Aorta (tissue), 5 donors: Measurements from ENCODE around the gene COL16A1. TPM values are rescaled to one million over a fixed set of nuclear protein-coding genes. Genes with fewer than 3 reads are reported as not detected.

Experiments used
- ATAC-seq: fragments of 200-7000 bp; cut with Tn5 transposase; one replicate; pipeline ENCODE4 v1.9.1; 2022; ENCODE audit warnings: moderate library complexity; ENCODE audit not compliant: low FRiP score
- DNase-seq, 2 donors: peaks; one replicate each; pipeline ENCODE4 v3.0.0-alpha.2; 2020
- H3K27ac ChIP-seq, 2 donors: one replicate each; pipeline ENCODE4 v1.5.1; 2013; ENCODE audit warnings: low read length in 2 of 2, mild to moderate bottlenecking in 2 of 2, moderate library complexity in 2 of 2, control low read depth in 1 of 2, inconsistent platforms in 1 of 2, low read depth in 1 of 2
- H3K27me3 ChIP-seq, 2 donors: one replicate each; pipeline ENCODE4 v1.6.1; 2013; ENCODE audit warnings: control low read depth in 1 of 2, low read length in 1 of 2, mild to moderate bottlenecking in 1 of 2, moderate library complexity in 1 of 2; ENCODE audit not compliant: insufficient read depth in 2 of 2, control insufficient read depth in 1 of 2
- H3K36me3 ChIP-seq, 2 donors: one replicate each; pipeline ENCODE4 v1.6.1; 2013; ENCODE audit warnings: control low read depth in 1 of 2, low read length in 1 of 2, mild to moderate bottlenecking in 1 of 2; ENCODE audit not compliant: insufficient read depth in 2 of 2, control insufficient read depth in 1 of 2
- H3K4me1 ChIP-seq, 2 donors: one replicate each; pipeline ENCODE4 v1.6.1; 2013; ENCODE audit warnings: low read length in 2 of 2, control low read depth in 1 of 2, mild to moderate bottlenecking in 1 of 2, moderate library complexity in 1 of 2; ENCODE audit not compliant: insufficient read depth in 2 of 2, control insufficient read depth in 1 of 2
- H3K4me3 ChIP-seq, 2 donors: one replicate each; pipeline ENCODE4 v1.5.1; 2013; ENCODE audit warnings: low read length in 2 of 2, control low read depth in 1 of 2, mild to moderate bottlenecking in 1 of 2
- H3K9me3 ChIP-seq: one replicate; pipeline ENCODE4 v1.6.1; 2013; ENCODE audit warnings: mild to moderate bottlenecking, low read length; ENCODE audit not compliant: control insufficient read depth
- WGBS, 2 donors: extraction: QIAGEN DNeasy Blood & Tissue Kit; methylation state at CpG; one replicate each; pipeline ENCODE4 v1.1.7; 2013; 5-methylcytosine and 5-hydroxymethylcytosine counted together
- intact Hi-C, 2 donors: fragments of 100-400 bp; cut with DNase I; formaldehyde crosslinking; loops; one replicate each; pipeline versions ENCODE4 v1.14.2 to v1.15.0; 2022
- polyA plus RNA-seq, 2 donors: library from polyadenylated mRNA; stranded (reverse); fragments of 200-250 nt; gene quantifications; one replicate each; pipeline ENCODE4 v1.2.3, GENCODE V29; 2013
- total RNA-seq, 2 donors: library from RNA; stranded (reverse); fragmentation: NEBNext Ultra II Directional; extraction: Animal tissue kit (Norgen Biotek cat#: 25700); gene quantifications; one replicate each; pipeline ENCODE4 v1.2.1, GENCODE V29; 2021
- donor health status: healthy with polysubstance abuse.
- donor health status: Bipolar disorder and iron deficiency.
- donor health status: DM: no; HTN: no; CAD: no.
- donor health status: DM: no; HTN: no; CAD: no.
- donor health status: DM: yes; HTN: yes; CAD: no.

Gene COL16A1
- total and polyA plus RNA-seq, 4 donors, result 39.8 to 358 (median 130) TPM

- peaks cover 7 to 9% of the 10 kb centered on the region in 2 donors for H3K4me1 ChIP-seq
- ATAC-seq (no peak), DNase-seq (no peak)
- H3K36me3 ChIP-seq, result no peaks in the 10 kb centered on the region
- 4 to 6% methylated on average over 18 of the region's 18 CpGs for WGBS, 2 donors
- peak overlapping the region; percentile 49 to 52 for H3K4me3 ChIP-seq
- no peaks in the 10 kb centered on the region for H3K9me3 ChIP-seq
- intact Hi-C loops, result loop anchor here in 1 of 2 donors (1.0 kb wide), 1 partner anchor 76 kb away; no protein-coding TSS in a partner anchor
- H3K27ac ChIP-seq, result peak overlapping the region; percentile 24 to 93
- no peaks in the 10 kb centered on the region for H3K27me3 ChIP-seq
Measured at GRCh38 chr1:31643976-31644559, 59.7 kb downstream of the COL16A1 start.

GRCh38 chr1:31642897-31643296 lies 60.9 kb downstream of the COL16A1 start:
- Histone ChIP-seq H3K4me3 (no peak overlapping the region), H3K36me3 (no peaks in the 10 kb centered on the region), H3K27ac (no peak overlapping the region), H3K27me3 (no peaks in the 10 kb centered on the region), H3K9me3 (no peaks in the 10 kb centered on the region), H3K4me1 (peaks cover 3 to 7% of the 10 kb centered on the region in 2 donors)
- DNase-seq, result no peak
- intact Hi-C loops, result no loop called here
- WGBS, 2 donors, result 70 to 81% methylated on average over 3 of the region's 3 CpGs
- no peak for ATAC-seq

GRCh38 chr1:31642366-31642765 lies 61.5 kb downstream of the COL16A1 start:
- intact Hi-C loops, result no loop called here
- 53 to 59% methylated on average over 4 of the region's 4 CpGs for WGBS, 2 donors
- no peak for ATAC-seq
- Histone ChIP-seq H3K27me3 (no peaks in the 10 kb centered on the region), H3K9me3 (no peaks in the 10 kb centered on the region), H3K4me1 (peaks cover 0 to 6% of the 10 kb centered on the region in 2 donors), H3K27ac (no peak overlapping the region), H3K36me3 (no peaks in the 10 kb centered on the region), H3K4me3 (no peak overlapping the region)
- DNase-seq, result no peak

GRCh38 chr1:31640964-31641363 lies 62.9 kb downstream of the COL16A1 start:
- 73 to 75% methylated on average over 4 of the region's 4 CpGs for WGBS, 2 donors
- no peak overlapping the region for H3K4me3 ChIP-seq
- H3K27ac ChIP-seq, result peak overlapping the region in 1 of 2 donors; percentile 29
- intact Hi-C loops, result no loop called here
- ATAC-seq, result no peak
- peaks cover 0 to 3% of the 10 kb centered on the region in 2 donors for H3K4me1 ChIP-seq
- no peaks in the 10 kb centered on the region for H3K9me3 ChIP-seq
- H3K27me3 ChIP-seq, result no peaks in the 10 kb centered on the region
- H3K36me3 ChIP-seq, result no peaks in the 10 kb centered on the region
- DNase-seq, result no peak

- Histone ChIP-seq H3K4me3 (no peak overlapping the region), H3K4me1 (no peaks in the 10 kb centered on the region), H3K9me3 (no peaks in the 10 kb centered on the region), H3K27me3 (no peaks in the 10 kb centered on the region), H3K36me3 (no peaks in the 10 kb centered on the region), H3K27ac (no peak overlapping the region)
- no peak for ATAC-seq
- intact Hi-C loops, result no loop called here
- DNase-seq, result no peak
Measured at GRCh38 chr1:31640179-31640578, 63.6 kb downstream of the COL16A1 start.

GRCh38 chr1:31639543-31639942 lies 64.3 kb downstream of the COL16A1 start:
- ATAC-seq, result no peak

GRCh38 chr1:31637915-31638673 lies 65.7 kb downstream of the COL16A1 start:
- no peaks in the 10 kb centered on the region for H3K36me3 ChIP-seq
- H3K4me1 ChIP-seq, result no peaks in the 10 kb centered on the region
- peak overlapping the region in 1 of 2 donors; percentile 18 for H3K27ac ChIP-seq
- no peak overlapping the region for H3K4me3 ChIP-seq
- intact Hi-C loops, result no loop called here
- H3K9me3 ChIP-seq, result no peaks in the 10 kb centered on the region
- no peaks in the 10 kb centered on the region for H3K27me3 ChIP-seq
- DNase-seq (no peak), ATAC-seq (no peak)
- WGBS, 2 donors, result 57 to 59% methylated on average over 5 of the region's 5 CpGs

More at GRCh38 chr1:31639543-31639942, 64.3 kb downstream of the COL16A1 start:
- no peaks in the 10 kb centered on the region for H3K36me3 ChIP-seq
- intact Hi-C loops, result no loop called here
- no peaks in the 10 kb centered on the region for H3K9me3 ChIP-seq
- WGBS, 2 donors, result 48 to 54% methylated on average over 5 of the region's 5 CpGs
- no peaks in the 10 kb centered on the region for H3K27me3 ChIP-seq
- no peak overlapping the region for H3K27ac ChIP-seq
- no peak overlapping the region for H3K4me3 ChIP-seq
- no peaks in the 10 kb centered on the region for H3K4me1 ChIP-seq
- DNase-seq, result no peak

GRCh38 chr1:31633117-31633516 lies 70.7 kb downstream of the COL16A1 start:
- peaks cover 0 to 5% of the 10 kb centered on the region in 2 donors for H3K36me3 ChIP-seq
- intact Hi-C loops, result no loop called here
- DNase-seq, result peak in 1 of 2 donors; percentile 73
- no peaks in the 10 kb centered on the region for H3K9me3 ChIP-seq
- no peak overlapping the region for H3K4me3 ChIP-seq
- no peaks in the 10 kb centered on the region for H3K4me1 ChIP-seq
- no peaks in the 10 kb centered on the region for H3K27me3 ChIP-seq
- H3K27ac ChIP-seq, result peak overlapping the region in 1 of 2 donors; percentile 25
- ATAC-seq, result no peak
- WGBS, 2 donors, result 65 to 68% methylated on average over 4 of the region's 4 CpGs

- H3K27ac ChIP-seq, result peak overlapping the region in 1 of 2 donors; percentile 6
- no peaks in the 10 kb centered on the region for H3K9me3 ChIP-seq
- no peaks in the 10 kb centered on the region for H3K27me3 ChIP-seq
- no peaks in the 10 kb centered on the region for H3K4me1 ChIP-seq
- intact Hi-C loops, result no loop called here
- DNase-seq (no peak), ATAC-seq (no peak)
- peaks cover 0 to 5% of the 10 kb centered on the region in 2 donors for H3K36me3 ChIP-seq
- 93 to 99% methylated on average over 3 of the region's 3 CpGs for WGBS, 2 donors
- no peak overlapping the region for H3K4me3 ChIP-seq
Measured at GRCh38 chr1:31632649-31633048, 71.2 kb downstream of the COL16A1 start.
